Measurements from ENCODE around the gene OMP.

- TF ChIP-seq, protein P1, sequence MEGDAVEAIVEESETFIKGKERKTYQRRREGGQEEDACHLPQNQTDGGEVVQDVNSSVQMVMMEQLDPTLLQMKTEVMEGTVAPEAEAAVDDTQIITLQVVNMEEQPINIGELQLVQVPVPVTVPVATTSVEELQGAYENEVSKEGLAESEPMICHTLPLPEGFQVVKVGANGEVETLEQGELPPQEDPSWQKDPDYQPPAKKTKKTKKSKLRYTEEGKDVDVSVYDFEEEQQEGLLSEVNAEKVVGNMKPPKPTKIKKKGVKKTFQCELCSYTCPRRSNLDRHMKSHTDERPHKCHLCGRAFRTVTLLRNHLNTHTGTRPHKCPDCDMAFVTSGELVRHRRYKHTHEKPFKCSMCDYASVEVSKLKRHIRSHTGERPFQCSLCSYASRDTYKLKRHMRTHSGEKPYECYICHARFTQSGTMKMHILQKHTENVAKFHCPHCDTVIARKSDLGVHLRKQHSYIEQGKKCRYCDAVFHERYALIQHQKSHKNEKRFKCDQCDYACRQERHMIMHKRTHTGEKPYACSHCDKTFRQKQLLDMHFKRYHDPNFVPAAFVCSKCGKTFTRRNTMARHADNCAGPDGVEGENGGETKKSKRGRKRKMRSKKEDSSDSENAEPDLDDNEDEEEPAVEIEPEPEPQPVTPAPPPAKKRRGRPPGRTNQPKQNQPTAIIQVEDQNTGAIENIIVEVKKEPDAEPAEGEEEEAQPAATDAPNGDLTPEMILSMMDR (conservative IDR thresholded peaks at IDR 0.05; ENCODE audit: low read length): no peak
- no peak for TF ChIP-seq EZH2phosphoT487 (IDR thresholded peaks at IDR 0.05; ENCODE audit: borderline replicate concordance)
Measured at GRCh38 chr11:77058900-77059299, 43.7 kb upstream of the OMP start.
